ENCODE data around the gene CRIP2.

Gene CRIP2

GRCh38 chr14:105473033-105473676 is 1.5 kb upstream of the CRIP2 start:
- peak overlapping the region; percentile 8 for H3K4me3 Mint-ChIP-seq

GRCh38 chr14:105473677-105474482 is 741 bp upstream of the CRIP2 start:
- peaks cover 19% of the 10 kb centered on the region for H3K27me3 Mint-ChIP-seq
- peak overlapping the region; percentile 57 for H3K4me3 Mint-ChIP-seq
- peaks cover 11% of the 10 kb centered on the region for H3K4me1 Mint-ChIP-seq (ENCODE audit: low read depth)
- no peaks in the 10 kb centered on the region for H3K9me3 Mint-ChIP-seq
- H3K36me3 Mint-ChIP-seq (ENCODE audit: low read depth), result peaks cover 11% of the 10 kb centered on the region
- DNase-seq, result peak; percentile 76
- peak overlapping the region; percentile 37 for H3K27ac Mint-ChIP-seq

More at GRCh38 chr14:105473033-105473676, 1.5 kb upstream of the CRIP2 start:
- no peak for DNase-seq
- H3K9me3 Mint-ChIP-seq, result no peaks in the 10 kb centered on the region
- peaks cover 11% of the 10 kb centered on the region for H3K4me1 Mint-ChIP-seq (ENCODE audit: low read depth)
- H3K27me3 Mint-ChIP-seq, result peaks cover 19% of the 10 kb centered on the region
- H3K36me3 Mint-ChIP-seq (ENCODE audit: low read depth), result peaks cover 16% of the 10 kb centered on the region
- H3K27ac Mint-ChIP-seq, result no peak overlapping the region

- H3K4me1 Mint-ChIP-seq (ENCODE audit: low read depth), result peaks cover 19% of the 10 kb centered on the region
- no peaks in the 10 kb centered on the region for H3K9me3 Mint-ChIP-seq
- H3K36me3 Mint-ChIP-seq (ENCODE audit: low read depth), result peaks cover under 1% of the 10 kb centered on the region
- peaks cover 26% of the 10 kb centered on the region for H3K27me3 Mint-ChIP-seq
- no peak overlapping the region for H3K27ac Mint-ChIP-seq
- peak overlapping the region; percentile 43 for H3K4me3 Mint-ChIP-seq
- DNase-seq, result no peak
Observed at GRCh38 chr14:105475269-105476096, 862 bp downstream of the CRIP2 start.

GRCh38 chr14:105476097-105476830 is 1.6 kb downstream of the CRIP2 start:
- no peaks in the 10 kb centered on the region for H3K9me3 Mint-ChIP-seq

GRCh38 chr14:105476831-105477659 is 2.4 kb downstream of the CRIP2 start:
- no peaks in the 10 kb centered on the region for H3K36me3 Mint-ChIP-seq (ENCODE audit: low read depth)
- no peak overlapping the region for H3K4me3 Mint-ChIP-seq
- no peak for DNase-seq
- H3K27me3 Mint-ChIP-seq, result peaks cover 26% of the 10 kb centered on the region
- peaks cover 33% of the 10 kb centered on the region for H3K4me1 Mint-ChIP-seq (ENCODE audit: low read depth)
- H3K27ac Mint-ChIP-seq, result no peak overlapping the region
- no peaks in the 10 kb centered on the region for H3K9me3 Mint-ChIP-seq

More at GRCh38 chr14:105476097-105476830, 1.6 kb downstream of the CRIP2 start:
- no peak for DNase-seq
- no peak overlapping the region for H3K4me3 Mint-ChIP-seq
- no peak overlapping the region for H3K27ac Mint-ChIP-seq
- H3K27me3 Mint-ChIP-seq, result peaks cover 26% of the 10 kb centered on the region
- H3K4me1 Mint-ChIP-seq (ENCODE audit: low read depth), result peaks cover 27% of the 10 kb centered on the region
- H3K36me3 Mint-ChIP-seq (ENCODE audit: low read depth), result no peaks in the 10 kb centered on the region

- Mint-ChIP-seq H3K27me3 (peaks cover 26% of the 10 kb centered on the region), H3K36me3 (ENCODE audit: low read depth) (no peaks in the 10 kb centered on the region), H3K4me3 (no peak overlapping the region), H3K27ac (no peak overlapping the region), H3K4me1 (ENCODE audit: low read depth) (peaks cover 41% of the 10 kb centered on the region), H3K9me3 (no peaks in the 10 kb centered on the region)
- no peak for DNase-seq
Observed at GRCh38 chr14:105477660-105478397, 3.2 kb downstream of the CRIP2 start.

GRCh38 chr14:105478398-105479251 is 4.0 kb downstream of the CRIP2 start:
- no peaks in the 10 kb centered on the region for H3K36me3 Mint-ChIP-seq (ENCODE audit: low read depth)
- H3K27me3 Mint-ChIP-seq, result peaks cover 26% of the 10 kb centered on the region
- DNase-seq, result no peak
- no peak overlapping the region for H3K4me3 Mint-ChIP-seq
- H3K27ac Mint-ChIP-seq, result no peak overlapping the region
- H3K4me1 Mint-ChIP-seq (ENCODE audit: low read depth), result peaks cover 45% of the 10 kb centered on the region
- no peaks in the 10 kb centered on the region for H3K9me3 Mint-ChIP-seq

GRCh38 chr14:105479431-105480158 is 5.0 kb downstream of the CRIP2 start:
- no peak overlapping the region for H3K4me3 Mint-ChIP-seq
- H3K27me3 Mint-ChIP-seq, result peaks cover 26% of the 10 kb centered on the region
- no peaks in the 10 kb centered on the region for H3K9me3 Mint-ChIP-seq
- H3K27ac Mint-ChIP-seq, result no peak overlapping the region
- no peaks in the 10 kb centered on the region for H3K36me3 Mint-ChIP-seq (ENCODE audit: low read depth)
- peaks cover 50% of the 10 kb centered on the region for H3K4me1 Mint-ChIP-seq (ENCODE audit: low read depth)
- DNase-seq, result no peak

- Mint-ChIP-seq H3K27ac (peak overlapping the region; percentile 18), H3K27me3 (peaks cover 25% of the 10 kb centered on the region), H3K9me3 (no peaks in the 10 kb centered on the region), H3K4me1 (ENCODE audit: low read depth) (peaks cover 57% of the 10 kb centered on the region), H3K4me3 (no peak overlapping the region), H3K36me3 (ENCODE audit: low read depth) (no peaks in the 10 kb centered on the region)
- no peak for DNase-seq
Observed at GRCh38 chr14:105480199-105480746, 5.7 kb downstream of the CRIP2 start.

GRCh38 chr14:105480807-105481801 is 6.5 kb downstream of the CRIP2 start:
- H3K27ac Mint-ChIP-seq, result peak overlapping the region; percentile 96
- H3K4me3 Mint-ChIP-seq, result peak overlapping the region; percentile 72
- H3K4me1 Mint-ChIP-seq (ENCODE audit: low read depth), result peaks cover 60% of the 10 kb centered on the region
- no peaks in the 10 kb centered on the region for H3K9me3 Mint-ChIP-seq
- H3K36me3 Mint-ChIP-seq (ENCODE audit: low read depth), result no peaks in the 10 kb centered on the region
- DNase-seq, result peak; percentile 95
- H3K27me3 Mint-ChIP-seq, result peaks cover 16% of the 10 kb centered on the region

All from activated T-cell treated with anti-CD3 and anti-CD28 coated beads, Interleukin-2, amount 50 U/mL, for 24 hours (primary cell).